K562 (cell line): ENCODE results near the gene SCN4B. TPM values are rescaled to one million over a fixed set of nuclear protein-coding genes. Genes with fewer than 3 reads are reported as not detected.
A peak's percentile ranks its signal among the peaks of the same experiment; 100 is the strongest.

Experiments
- ATAC-seq: fragments of 200-7000 bp; cut with Tn5 transposase; 3 replicates; pipeline ENCODE4 v1.9.1; 2020; ENCODE audit warnings: moderate library complexity
- BruUV-seq: library from RNA; stranded (reverse); fragments of 400-500 nt; replicated peaks from 2 replicates; lab custom pipeline; 2021; lab: Mats Ljungman, UMichigan
- CTCF ChIA-PET: fragments of 300-600 bp; formaldehyde crosslinking; extraction: SDS; loops from one replicate; lab custom pipeline; 2021; ENCODE audit warnings: low intra/inter-chr PET ratio; lab: Yijun Ruan, JAX
- POLR2A ChIA-PET: fragments of 300-600, 350-650 bp; sonication (Branson Sonifier 250); formaldehyde crosslinking; extraction: SDS; loops from one replicate; lab custom pipeline; 2021; ENCODE audit warnings: antibody characterized with exemption, inconsistent platforms; lab: Yijun Ruan, JAX
- DNase-seq, 4 experiments: peaks; one replicate each; pipeline versions ENCODE4 v3.0.0 to v3.0.0-alpha.2; 2011 to 2018; ENCODE audit warnings: low spot score in 3 of 4, mixed read lengths in 3 of 4; ENCODE audit errors: extremely low read depth in 1 of 4
- FAIRE-seq: peaks from 2 replicates; lab custom pipeline; 2011; peaks lifted over from hg19 to GRCh38; lab: Jason Lieb, UNC
- H2AFZ ChIP-seq: 2 replicates; pipeline ENCODE4 v1.6.0; 2011; ENCODE audit warnings: low read depth, low read length, control low read depth, inconsistent platforms
- H3K27ac ChIP-seq: fragments of 200-600 bp; 3 replicates; pipeline ENCODE4 v1.8.0; 2011; ENCODE audit warnings: low read depth, mild to moderate bottlenecking, control low read depth, inconsistent platforms, low read length, moderate library complexity, mixed read lengths; ENCODE audit errors: extremely low read depth
- H3K27me3 ChIP-seq, 2 experiments: fragments of 300-600 bp in 1 of 2; 2 replicates in 1 of 2; 3 replicates in 1 of 2; pipeline versions ENCODE4 v1.6.0 to v1.8.0; 2011; ENCODE audit warnings: inconsistent platforms in 2 of 2, low read length in 2 of 2, mild to moderate bottlenecking in 1 of 2, mixed read lengths in 1 of 2, moderate library complexity in 1 of 2; ENCODE audit not compliant: control insufficient read depth in 2 of 2, insufficient read depth in 2 of 2
- H3K36me3 ChIP-seq: fragments of 300-600 bp; 3 replicates; pipeline ENCODE4 v1.8.0; 2011; ENCODE audit warnings: mild to moderate bottlenecking, low read length, inconsistent platforms; ENCODE audit not compliant: control insufficient read depth, insufficient read depth
- H3K4me1 ChIP-seq, 2 experiments: fragments of 200-600 bp in 1 of 2; replicated peaks in 1 of 2; 2 replicates in 1 of 2; 3 replicates in 1 of 2; pipeline versions ENCODE4 v1.5.1 to v1.8.0; 2011; ENCODE audit warnings: inconsistent platforms in 2 of 2, low read length in 2 of 2, mild to moderate bottlenecking in 1 of 2, mixed read lengths in 1 of 2, moderate library complexity in 1 of 2; ENCODE audit not compliant: control insufficient read depth in 2 of 2, insufficient read depth in 2 of 2
- H3K4me2 ChIP-seq: 2 replicates; pipeline ENCODE4 v1.6.1; 2011; ENCODE audit warnings: low read length, control low read depth, inconsistent platforms, mixed read lengths; ENCODE audit not compliant: insufficient read depth
- H3K4me3 ChIP-seq: fragments of 200-600 bp; sonication (generic), shearing (Covaris generic); 2 replicates; pipeline ENCODE4 v1.5.1; 2016; ENCODE audit warnings: control low read depth, inconsistent platforms
- H3K79me2 ChIP-seq: fragments of 200-600 bp; 3 replicates; pipeline ENCODE4 v1.8.0; 2011; ENCODE audit warnings: low read length, inconsistent platforms; ENCODE audit not compliant: control insufficient read depth, insufficient read depth
- H3K9ac ChIP-seq, 2 experiments: 2 replicates each; pipeline versions ENCODE4 v1.6.0 to v1.6.1; 2011; ENCODE audit warnings: low read depth in 2 of 2, low read length in 2 of 2, control low read depth in 1 of 2, inconsistent platforms in 1 of 2, mild to moderate bottlenecking in 1 of 2, mixed read lengths in 1 of 2; ENCODE audit not compliant: insufficient read depth in 1 of 2
- H3K9me1 ChIP-seq: one replicate; pipeline ENCODE4 v1.6.0; 2011; ENCODE audit warnings: inconsistent platforms, mild to moderate bottlenecking, low read length, moderate library complexity; ENCODE audit not compliant: control insufficient read depth, insufficient read depth
- H3K9me3 ChIP-seq: replicated peaks from 2 replicates; pipeline ENCODE4 v1.5.1; 2011; ENCODE audit warnings: low read depth, low read length, inconsistent platforms; ENCODE audit not compliant: control insufficient read depth, insufficient read depth
- H4K20me1 ChIP-seq: replicated peaks from 2 replicates; pipeline ENCODE4 v1.6.1; 2011; ENCODE audit warnings: low read length, inconsistent platforms, mixed read lengths; ENCODE audit not compliant: control insufficient read depth, insufficient read depth
- CC2D1A ChIP-seq: fragments of 450-650 bp; IDR thresholded peaks from 2 replicates; pipeline ENCODE4 v1.6.1; 2017; ENCODE audit warnings: mild to moderate bottlenecking
- CTBP1 ChIP-seq: fragments of 450-650 bp; IDR thresholded peaks from 2 replicates; pipeline ENCODE4 v1.6.1; 2016; ENCODE audit warnings: borderline replicate concordance
- ESRRB ChIP-seq: fragments of 250-450 bp; sonication (Bioruptor Pico); IDR thresholded peaks from 2 replicates; pipeline ENCODE4 v1.5.0; 2020; ENCODE audit warnings: mild to moderate bottlenecking, moderate library complexity, borderline replicate concordance
- MAFF ChIP-seq: IDR thresholded peaks from 2 replicates; pipeline ENCODE4 v1.6.1; 2012; ENCODE audit warnings: low read length, improper control_type of control experiment
- TFAP4 ChIP-seq: sonication (generic); formaldehyde crosslinking; IDR thresholded peaks from 2 replicates; pipeline ENCODE4 v1.8.0; 2022; ENCODE audit warnings: missing genetic modification reagents, mild to moderate bottlenecking, moderate library complexity, borderline replicate concordance
- ZNF277 ChIP-seq: fragments of 250-450 bp; sonication (Bioruptor Pico); IDR thresholded peaks from 2 replicates; pipeline ENCODE4 v1.8.0; 2022; ENCODE audit warnings: inconsistent platforms, mild to moderate bottlenecking, moderate library complexity, borderline replicate concordance
- ZNF311 ChIP-seq: fragments of 250-450 bp; sonication (Bioruptor Pico); IDR thresholded peaks from 2 replicates; pipeline ENCODE4 v1.4.0; 2020; ENCODE audit warnings: mild to moderate bottlenecking, moderate library complexity
- WGBS: fragments of 100-300 bp; shearing (Covaris generic); methylation state at CpG from one replicate; pipeline ENCODE4 v1.1.6; 2016; ENCODE audit warnings: low coverage, mixed read lengths; ENCODE audit not compliant: insufficient coverage; ENCODE audit errors: missing lambda C conversion rate; 5-methylcytosine and 5-hydroxymethylcytosine counted together
- in situ Hi-C: fragments of 300-500 bp; cut with MboI; formaldehyde crosslinking; loops from 4 replicates; pipeline ENCODE4 v1.15.0; 2018; ENCODE audit warnings: inconsistent platforms, mixed read lengths
- intact Hi-C: fragments of 100-400 bp; cut with micrococcal nuclease; formaldehyde crosslinking; loops from 2 replicates; pipeline ENCODE4 v1.14.2; 2022
- polyA plus RNA-seq, 8 experiments: library from polyadenylated mRNA; depleted of rRNA in 4 of 8; stranded (reverse) in 5 of 8; unstranded in 3 of 8; fragments of >200 nt; fragmentation: Nextera tagmentation in 2 of 8; fragmentation: Illumina TruSeq in 1 of 8; extraction: Ambion mirVana in 2 of 8; extraction: Trizol in 1 of 8; gene quantifications; 2 replicates each; pipeline versions ENCODE4 v1.2.1 to v1.2.3, GENCODE V29; 2011 to 2014; ENCODE audit warnings: inconsistent platforms in 1 of 8, missing spikeins in 1 of 8
- total RNA-seq, 7 experiments: library from RNA; depleted of rRNA in 6 of 7; stranded (reverse); fragments of >200 nt in 6 of 7; fragmentation: Illumina TruSeq in 2 of 7; extraction: Trizol in 2 of 7; gene quantifications; 2 replicates each; pipeline versions ENCODE4 v1.2.1 to v1.2.3, GENCODE V29; 2011 to 2021; ENCODE audit warnings: low replicate concordance in 1 of 7
- TF ChIP-seq, protein P1 (sequence below), 3 experiments: fragments of 200-800 bp in 1 of 3; sonication (Bioruptor generic) in 1 of 3; sonication (generic) in 1 of 3; formaldehyde crosslinking in 1 of 3; IDR thresholded peaks; 2 replicates each; pipeline versions ENCODE4 v1.6.1 to v1.8.0; 2016 to 2022; ENCODE audit warnings: mild to moderate bottlenecking in 2 of 3, missing compliant biosample characterization in 2 of 3, missing genetic modification characterization in 2 of 3, missing genetic modification reagents in 1 of 3
- TF ChIP-seq, protein P2 (sequence below): sonication (generic); formaldehyde crosslinking; IDR thresholded peaks from 2 replicates; pipeline ENCODE4 v1.8.0; 2022; ENCODE audit warnings: mild to moderate bottlenecking, low read depth, missing genetic modification reagents
- TF ChIP-seq, protein P3 (sequence below): fragments of 150-350 bp; IDR thresholded peaks from 2 replicates; pipeline ENCODE4 v1.6.1; 2014; ENCODE audit warnings: low read depth, mild to moderate bottlenecking, low read length, borderline replicate concordance

Gene SCN4B
- total and polyA plus RNA-seq, 9 of the 15 experiments (the other 6 are each of a cell fraction or from before 2014, with no cell fraction given) = 0.03 TPM; not detected in 8

- Histone ChIP-seq H3K27me3 (no peaks in the 10 kb centered on the region), H3K9ac (no peak overlapping the region; a peak in 1 of 4 replicates), H3K36me3 (no peaks in the 10 kb centered on the region), H3K4me2 (no peak overlapping the region), H3K4me3 (no peak overlapping the region), H4K20me1 (no peaks in the 10 kb centered on the region), H2AFZ (peak overlapping the region; percentile 82), H3K9me3 (no peaks in the 10 kb centered on the region), H3K4me1 (peaks cover 13 to 42% of the 10 kb centered on the region in 2 experiments), H3K27ac (no peak overlapping the region), H3K9me1 (no peaks in the 10 kb centered on the region), H3K79me2 (peaks cover 9% of the 10 kb centered on the region; the same call in 2 of the 3 replicates)
- BruUV-seq = no TSS peak
- POLR2A ChIA-PET = interaction anchor here (0.5 to 1.6 kb wide), 7 partner anchors 11 to 1004 kb away, joined by 3 to 5 read pairs (median 3); no protein-coding TSS in a partner anchor
- WGBS = 39% methylated on average over 3 of the region's 3 CpGs
- CTCF ChIA-PET = no interaction called here
- no peak for ATAC-seq
- no peak for DNase-seq
- peak; percentile 29 for FAIRE-seq
- intact Hi-C loops (no loop called here), in situ Hi-C loops (no loop called here)
- TF ChIP-seq CTBP1 = no peak
- TF ChIP-seq, protein P1, sequence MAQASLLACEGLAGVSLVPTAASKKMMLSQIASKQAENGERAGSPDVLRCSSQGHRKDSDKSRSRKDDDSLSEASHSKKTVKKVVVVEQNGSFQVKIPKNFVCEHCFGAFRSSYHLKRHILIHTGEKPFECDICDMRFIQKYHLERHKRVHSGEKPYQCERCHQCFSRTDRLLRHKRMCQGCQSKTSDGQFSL (CRISPR knock-in tag; IDR thresholded peaks at IDR 0.05) = no peak
- TF ChIP-seq, protein P1 (tag; IDR thresholded peaks at IDR 0.05) = no peak
- TF ChIP-seq MAFF = no peak
- TF ChIP-seq, protein P2, sequence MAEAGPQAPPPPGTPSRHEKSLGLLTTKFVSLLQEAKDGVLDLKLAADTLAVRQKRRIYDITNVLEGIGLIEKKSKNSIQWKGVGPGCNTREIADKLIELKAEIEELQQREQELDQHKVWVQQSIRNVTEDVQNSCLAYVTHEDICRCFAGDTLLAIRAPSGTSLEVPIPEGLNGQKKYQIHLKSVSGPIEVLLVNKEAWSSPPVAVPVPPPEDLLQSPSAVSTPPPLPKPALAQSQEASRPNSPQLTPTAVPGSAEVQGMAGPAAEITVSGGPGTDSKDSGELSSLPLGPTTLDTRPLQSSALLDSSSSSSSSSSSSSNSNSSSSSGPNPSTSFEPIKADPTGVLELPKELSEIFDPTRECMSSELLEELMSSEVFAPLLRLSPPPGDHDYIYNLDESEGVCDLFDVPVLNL = no peak
- no peak for TF ChIP-seq ZNF311
- no peak for TF ChIP-seq TFAP4
- TF ChIP-seq, protein P3, sequence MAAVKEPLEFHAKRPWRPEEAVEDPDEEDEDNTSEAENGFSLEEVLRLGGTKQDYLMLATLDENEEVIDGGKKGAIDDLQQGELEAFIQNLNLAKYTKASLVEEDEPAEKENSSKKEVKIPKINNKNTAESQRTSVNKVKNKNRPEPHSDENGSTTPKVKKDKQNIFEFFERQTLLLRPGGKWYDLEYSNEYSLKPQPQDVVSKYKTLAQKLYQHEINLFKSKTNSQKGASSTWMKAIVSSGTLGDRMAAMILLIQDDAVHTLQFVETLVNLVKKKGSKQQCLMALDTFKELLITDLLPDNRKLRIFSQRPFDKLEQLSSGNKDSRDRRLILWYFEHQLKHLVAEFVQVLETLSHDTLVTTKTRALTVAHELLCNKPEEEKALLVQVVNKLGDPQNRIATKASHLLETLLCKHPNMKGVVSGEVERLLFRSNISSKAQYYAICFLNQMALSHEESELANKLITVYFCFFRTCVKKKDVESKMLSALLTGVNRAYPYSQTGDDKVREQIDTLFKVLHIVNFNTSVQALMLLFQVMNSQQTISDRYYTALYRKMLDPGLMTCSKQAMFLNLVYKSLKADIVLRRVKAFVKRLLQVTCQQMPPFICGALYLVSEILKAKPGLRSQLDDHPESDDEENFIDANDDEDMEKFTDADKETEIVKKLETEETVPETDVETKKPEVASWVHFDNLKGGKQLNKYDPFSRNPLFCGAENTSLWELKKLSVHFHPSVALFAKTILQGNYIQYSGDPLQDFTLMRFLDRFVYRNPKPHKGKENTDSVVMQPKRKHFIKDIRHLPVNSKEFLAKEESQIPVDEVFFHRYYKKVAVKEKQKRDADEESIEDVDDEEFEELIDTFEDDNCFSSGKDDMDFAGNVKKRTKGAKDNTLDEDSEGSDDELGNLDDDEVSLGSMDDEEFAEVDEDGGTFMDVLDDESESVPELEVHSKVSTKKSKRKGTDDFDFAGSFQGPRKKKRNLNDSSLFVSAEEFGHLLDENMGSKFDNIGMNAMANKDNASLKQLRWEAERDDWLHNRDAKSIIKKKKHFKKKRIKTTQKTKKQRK = no peak
- no peak for TF ChIP-seq ZNF277 (CRISPR knock-in tag)
- TF ChIP-seq ESRRB (CRISPR knock-in tag) = no peak
- TF ChIP-seq CC2D1A = no peak
Observed at GRCh38 chr11:118100691-118101232, 51.9 kb downstream of the SCN4B start.
